B cell (primary cell): ENCODE results near the gene ZCCHC7.

Experiments used
- CTCF ChIP-seq: fragments of 200-600 bp; IDR thresholded peaks from one replicate; pipeline ENCODE4 v1.8.0; 2022; ENCODE audit warnings: antibody characterized with exemption, mild to moderate bottlenecking
- EZH2 ChIP-seq: IDR thresholded peaks from 2 replicates; pipeline ENCODE4 v1.6.1; 2012; ENCODE audit warnings: borderline replicate concordance, low read depth, mild to moderate bottlenecking, moderate library complexity, low read length; ENCODE audit not compliant: insufficient read depth, poor library complexity, severe bottlenecking

GRCh38 chr9:37382982-37383357, 262.6 kb downstream of the ZCCHC7 start:
- TF ChIP-seq CTCF: no peak
- no peak for TF ChIP-seq EZH2
